ENCODE results near the gene SANBR. TPM values are rescaled to one million over a fixed set of nuclear protein-coding genes. Genes with fewer than 3 reads are reported as not detected.

SANBR gene
- total RNA-seq, 1 donor: 4.4 TPM

Other genes with a start within 250 kb of the SANBR start
- gene REL, start 184.3 kb upstream of the SANBR start, total RNA-seq: 211 TPM
- gene PEX13, start 48.2 kb upstream of the SANBR start, total RNA-seq: 32.1 TPM
- gene PUS10, start 47.6 kb upstream of the SANBR start, total RNA-seq: 3.6 TPM
- 3.8 TPM for gene C2orf74, start 96.3 kb downstream of the SANBR start, total RNA-seq